ENCODE results near the gene CINP.

DNA sequence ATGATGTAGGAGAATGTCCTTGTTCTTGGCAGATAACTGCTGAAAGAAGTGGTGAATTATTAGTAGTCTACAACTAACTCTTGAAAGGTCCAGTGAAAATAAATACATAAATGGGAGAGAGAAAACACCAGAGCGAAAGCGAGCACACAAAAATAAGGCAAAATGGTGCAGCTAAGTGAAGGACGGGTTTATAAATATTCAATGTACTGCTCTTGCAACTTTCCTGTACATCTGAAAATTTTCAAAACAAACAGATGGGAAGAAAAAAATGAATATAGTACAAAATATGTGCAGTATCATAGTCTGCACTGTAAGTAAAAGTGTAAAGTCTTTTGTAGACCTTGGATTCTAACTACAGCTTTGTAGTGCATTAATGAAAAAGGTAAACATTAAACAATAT lies 59.0 kb downstream of the CINP start:
- TF ChIP-seq, protein P1, sequence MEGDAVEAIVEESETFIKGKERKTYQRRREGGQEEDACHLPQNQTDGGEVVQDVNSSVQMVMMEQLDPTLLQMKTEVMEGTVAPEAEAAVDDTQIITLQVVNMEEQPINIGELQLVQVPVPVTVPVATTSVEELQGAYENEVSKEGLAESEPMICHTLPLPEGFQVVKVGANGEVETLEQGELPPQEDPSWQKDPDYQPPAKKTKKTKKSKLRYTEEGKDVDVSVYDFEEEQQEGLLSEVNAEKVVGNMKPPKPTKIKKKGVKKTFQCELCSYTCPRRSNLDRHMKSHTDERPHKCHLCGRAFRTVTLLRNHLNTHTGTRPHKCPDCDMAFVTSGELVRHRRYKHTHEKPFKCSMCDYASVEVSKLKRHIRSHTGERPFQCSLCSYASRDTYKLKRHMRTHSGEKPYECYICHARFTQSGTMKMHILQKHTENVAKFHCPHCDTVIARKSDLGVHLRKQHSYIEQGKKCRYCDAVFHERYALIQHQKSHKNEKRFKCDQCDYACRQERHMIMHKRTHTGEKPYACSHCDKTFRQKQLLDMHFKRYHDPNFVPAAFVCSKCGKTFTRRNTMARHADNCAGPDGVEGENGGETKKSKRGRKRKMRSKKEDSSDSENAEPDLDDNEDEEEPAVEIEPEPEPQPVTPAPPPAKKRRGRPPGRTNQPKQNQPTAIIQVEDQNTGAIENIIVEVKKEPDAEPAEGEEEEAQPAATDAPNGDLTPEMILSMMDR (IDR thresholded peaks at IDR 0.05) = no peak
- no peak for TF ChIP-seq POLR2A (IDR thresholded peaks at IDR 0.05)
